GM23338 (cell line): ENCODE data around the gene PACSIN3. TPM values are rescaled to one million over a fixed set of nuclear protein-coding genes. Genes with fewer than 3 reads are reported as not detected.

Experiments
- ATAC-seq: fragments of 200-7000 bp; cut with Tn5 transposase; 3 replicates; pipeline ENCODE4 v1.9.1; 2020
- DNase-seq: peaks from one replicate; pipeline ENCODE4 v3.0.0-alpha.2; 2015; ENCODE audit warnings: low spot score
- H2AFZ ChIP-seq: fragments of 200-600 bp; sonication (generic); 2 replicates; pipeline ENCODE4 v1.8.0; 2016; ENCODE audit warnings: antibody characterized with exemption, mild to moderate bottlenecking, moderate library complexity
- H3F3A ChIP-seq: fragments of 200-600 bp; sonication (generic); replicated peaks from 2 replicates; pipeline ENCODE4 v1.8.0; 2017; ENCODE audit warnings: antibody characterized with exemption, mixed run types, low read depth
- H3K27ac ChIP-seq: fragments of 200-600 bp; sonication (generic); 2 replicates; pipeline ENCODE4 v1.6.1; 2016; ENCODE audit warnings: low read depth
- H3K27me3 ChIP-seq: fragments of 200-600 bp; sonication (generic); 2 replicates; pipeline ENCODE4 v1.8.0; 2016; ENCODE audit warnings: mild to moderate bottlenecking, mixed run types, moderate library complexity; ENCODE audit not compliant: insufficient read depth
- H3K36me3 ChIP-seq: fragments of 200-600 bp; sonication (generic); 2 replicates; pipeline ENCODE4 v1.8.0; 2016; ENCODE audit warnings: mild to moderate bottlenecking; ENCODE audit not compliant: insufficient read depth
- H3K4me1 ChIP-seq: fragments of 200-600 bp; sonication (generic); 2 replicates; pipeline ENCODE4 v1.8.0; 2016; ENCODE audit warnings: mild to moderate bottlenecking, moderate library complexity; ENCODE audit not compliant: insufficient read depth
- H3K4me2 ChIP-seq: fragments of 200-600 bp; sonication (generic); 2 replicates; pipeline ENCODE4 v1.7.1; 2017; ENCODE audit warnings: mixed run types
- H3K4me3 ChIP-seq: fragments of 200-600 bp; sonication (generic); 2 replicates; pipeline ENCODE4 v1.6.1; 2016; ENCODE audit warnings: mixed run types
- H3K79me2 ChIP-seq: fragments of 200-600 bp; sonication (generic); replicated peaks from 2 replicates; pipeline ENCODE4 v1.8.0; 2017; ENCODE audit warnings: mild to moderate bottlenecking; ENCODE audit not compliant: insufficient read depth
- H3K9me2 ChIP-seq: fragments of 200-600 bp; sonication (generic); 2 replicates; pipeline ENCODE4 v1.8.0; 2017; ENCODE audit not compliant: insufficient read depth
- H4K20me1 ChIP-seq: fragments of 200-600 bp; sonication (generic); replicated peaks from 2 replicates; pipeline ENCODE4 v1.8.0; 2017; ENCODE audit warnings: mild to moderate bottlenecking; ENCODE audit not compliant: insufficient read depth
- H3K27ac Mint-ChIP-seq: 2 replicates; pipeline ENCODE4 v1.8.0; 2020; ENCODE audit warnings: inconsistent platforms, mild to moderate bottlenecking, moderate library complexity, mixed read lengths
- H3K27me3 Mint-ChIP-seq: 3 replicates; pipeline ENCODE4 v1.8.0; 2022; ENCODE audit warnings: low read depth, mild to moderate bottlenecking, moderate library complexity, mixed read lengths, inconsistent platforms; ENCODE audit not compliant: insufficient read depth, poor library complexity
- H3K36me3 Mint-ChIP-seq: 3 replicates; pipeline ENCODE4 v1.8.0; 2021; ENCODE audit warnings: low read depth, mild to moderate bottlenecking, inconsistent platforms, moderate library complexity, mixed read lengths
- H3K4me1 Mint-ChIP-seq: 3 replicates; pipeline ENCODE4 v1.8.0; 2020; ENCODE audit warnings: mild to moderate bottlenecking, inconsistent platforms, mixed read lengths
- H3K4me3 Mint-ChIP-seq: 3 replicates; pipeline ENCODE4 v1.8.0; 2021; ENCODE audit warnings: moderate library complexity, mild to moderate bottlenecking, inconsistent platforms, mixed read lengths
- H3K9me3 Mint-ChIP-seq: 3 replicates; pipeline ENCODE4 v1.8.0; 2020; ENCODE audit warnings: moderate library complexity, mild to moderate bottlenecking, inconsistent platforms, mixed read lengths
- CREB1 ChIP-seq: fragments of 250-450 bp; sonication (Bioruptor Pico); IDR thresholded peaks from 2 replicates; pipeline ENCODE4 v1.5.0; 2020; ENCODE audit warnings: low read depth, mild to moderate bottlenecking, moderate library complexity
- EZH2 ChIP-seq: fragments of 200-600 bp; sonication (generic); IDR thresholded peaks from one replicate; pipeline ENCODE4 v1.8.0; 2017; ENCODE audit warnings: antibody characterized with exemption, mild to moderate bottlenecking, low read depth; ENCODE audit not compliant: unreplicated experiment
- EZH2phosphoT487 ChIP-seq: fragments of 200-600 bp; sonication (generic); IDR thresholded peaks from one replicate; pipeline ENCODE4 v1.8.1; 2018; ENCODE audit warnings: antibody characterized with exemption; ENCODE audit not compliant: unreplicated experiment
- NANOG ChIP-seq: IDR thresholded peaks from 2 replicates; pipeline ENCODE4 v1.6.1; 2016; ENCODE audit warnings: antibody characterized with exemption, borderline replicate concordance
- POLR2AphosphoS5 ChIP-seq: IDR thresholded peaks from 2 replicates; pipeline ENCODE4 v1.6.1; 2016; ENCODE audit warnings: antibody characterized with exemption, low read depth
- STAT1 ChIP-seq: IDR thresholded peaks from one replicate; pipeline ENCODE4 v1.6.1; 2016; ENCODE audit warnings: antibody characterized with exemption; ENCODE audit not compliant: unreplicated experiment
- ZNF114 ChIP-seq: fragments of 250-450 bp; sonication (Bioruptor Pico); IDR thresholded peaks from 2 replicates; pipeline ENCODE4 v1.5.0; 2020; ENCODE audit warnings: mild to moderate bottlenecking, moderate library complexity
- polyA plus RNA-seq: library from polyadenylated mRNA; unstranded; fragments of >200 nt; fragmentation: Nextera tagmentation; extraction: Ambion mirVana; gene quantifications from 2 replicates; pipeline ENCODE4 v1.2.1, GENCODE V29; 2016
- total RNA-seq: library from RNA; depleted of rRNA; stranded (reverse); fragments of >200 nt; shearing (Covaris generic); gene quantifications from 2 replicates; pipeline ENCODE4 v1.2.3, GENCODE V29; 2014
- TF ChIP-seq, protein P1 (sequence below): IDR thresholded peaks from one replicate; pipeline ENCODE4 v1.6.1; 2018; ENCODE audit warnings: antibody characterized with exemption; ENCODE audit not compliant: unreplicated experiment
- TF ChIP-seq, protein P2 (sequence below), 2 experiments: fragments of 200-600 bp in 1 of 2; sonication (generic) in 1 of 2; conservative IDR thresholded peaks; 2 replicates each; pipeline versions ENCODE4 v1.5.1 to v1.6.1; 2016 to 2017; ENCODE audit warnings: antibody characterized with exemption in 2 of 2, low read depth in 2 of 2, mild to moderate bottlenecking in 2 of 2, moderate library complexity in 1 of 2
- TF ChIP-seq, protein P3 (sequence below): fragments of 250-450 bp; sonication (Bioruptor Pico); IDR thresholded peaks from 2 replicates; pipeline ENCODE4 v1.5.0; 2020; ENCODE audit warnings: mild to moderate bottlenecking, moderate library complexity

PACSIN3 gene
- total and polyA plus RNA-seq, 2 experiments from 2014 or later: 39.6 to 72.1 TPM

DNA sequence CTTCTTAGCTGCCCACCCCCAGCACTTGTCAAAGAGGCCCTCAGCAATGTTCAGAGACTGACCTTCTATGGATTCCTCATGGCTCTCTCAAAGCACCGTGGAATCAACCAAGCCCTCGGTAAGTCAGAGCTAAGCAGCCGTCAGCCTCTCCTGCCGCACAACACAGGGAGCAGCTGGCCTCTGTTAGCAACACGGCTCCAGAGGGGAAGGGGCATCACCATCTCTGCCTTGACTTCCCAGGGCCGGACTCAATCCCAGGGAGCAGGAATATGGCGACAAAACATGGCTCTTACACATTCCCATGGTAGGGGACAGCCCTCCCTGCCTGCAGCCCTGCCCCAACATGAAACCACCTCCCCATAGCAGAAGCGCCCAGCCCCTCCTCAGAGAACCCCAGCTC lies 28.4 kb downstream of the PACSIN3 start (continued):
- TF ChIP-seq, protein P1, sequence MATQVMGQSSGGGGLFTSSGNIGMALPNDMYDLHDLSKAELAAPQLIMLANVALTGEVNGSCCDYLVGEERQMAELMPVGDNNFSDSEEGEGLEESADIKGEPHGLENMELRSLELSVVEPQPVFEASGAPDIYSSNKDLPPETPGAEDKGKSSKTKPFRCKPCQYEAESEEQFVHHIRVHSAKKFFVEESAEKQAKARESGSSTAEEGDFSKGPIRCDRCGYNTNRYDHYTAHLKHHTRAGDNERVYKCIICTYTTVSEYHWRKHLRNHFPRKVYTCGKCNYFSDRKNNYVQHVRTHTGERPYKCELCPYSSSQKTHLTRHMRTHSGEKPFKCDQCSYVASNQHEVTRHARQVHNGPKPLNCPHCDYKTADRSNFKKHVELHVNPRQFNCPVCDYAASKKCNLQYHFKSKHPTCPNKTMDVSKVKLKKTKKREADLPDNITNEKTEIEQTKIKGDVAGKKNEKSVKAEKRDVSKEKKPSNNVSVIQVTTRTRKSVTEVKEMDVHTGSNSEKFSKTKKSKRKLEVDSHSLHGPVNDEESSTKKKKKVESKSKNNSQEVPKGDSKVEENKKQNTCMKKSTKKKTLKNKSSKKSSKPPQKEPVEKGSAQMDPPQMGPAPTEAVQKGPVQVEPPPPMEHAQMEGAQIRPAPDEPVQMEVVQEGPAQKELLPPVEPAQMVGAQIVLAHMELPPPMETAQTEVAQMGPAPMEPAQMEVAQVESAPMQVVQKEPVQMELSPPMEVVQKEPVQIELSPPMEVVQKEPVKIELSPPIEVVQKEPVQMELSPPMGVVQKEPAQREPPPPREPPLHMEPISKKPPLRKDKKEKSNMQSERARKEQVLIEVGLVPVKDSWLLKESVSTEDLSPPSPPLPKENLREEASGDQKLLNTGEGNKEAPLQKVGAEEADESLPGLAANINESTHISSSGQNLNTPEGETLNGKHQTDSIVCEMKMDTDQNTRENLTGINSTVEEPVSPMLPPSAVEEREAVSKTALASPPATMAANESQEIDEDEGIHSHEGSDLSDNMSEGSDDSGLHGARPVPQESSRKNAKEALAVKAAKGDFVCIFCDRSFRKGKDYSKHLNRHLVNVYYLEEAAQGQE: no peak
- TF ChIP-seq EZH2phosphoT487: no peak

DNA sequence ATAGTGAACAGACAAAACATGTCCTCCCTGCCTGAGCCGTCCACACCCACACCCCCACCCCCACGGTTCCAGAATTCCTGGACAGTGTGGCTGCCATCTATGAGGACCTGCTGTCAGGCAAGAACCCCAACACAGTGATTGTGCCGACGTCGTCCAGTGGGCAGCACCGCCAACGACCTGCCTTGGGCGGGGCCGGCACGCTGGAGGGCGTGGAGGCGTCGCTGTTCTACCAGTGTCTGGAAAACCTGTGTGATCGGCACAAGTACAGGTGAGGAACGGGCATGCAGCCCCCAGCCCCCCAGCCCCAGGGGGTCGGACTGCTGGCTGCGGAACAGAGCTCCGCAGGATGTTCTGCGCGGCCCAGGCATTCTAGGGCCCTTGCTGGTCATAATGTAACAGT lies 29.3 kb downstream of the PACSIN3 start:
- Mint-ChIP-seq H3K27me3 (peaks cover 9% of the 10 kb centered on the region), H3K4me1 (peaks cover 21% of the 10 kb centered on the region), H3K4me3 (no peak overlapping the region), H3K27ac (no peak overlapping the region), H3K36me3 (no peaks in the 10 kb centered on the region; the same call in 1 of the 3 replicates), H3K9me3 (no peaks in the 10 kb centered on the region)
- no peak overlapping the region for H3K4me3 ChIP-seq
- no peaks in the 10 kb centered on the region for H3K9me2 ChIP-seq
- no peak overlapping the region for H2AFZ ChIP-seq
- no peaks in the 10 kb centered on the region for H3K36me3 ChIP-seq
- no peak overlapping the region for H3K4me2 ChIP-seq
- H3F3A ChIP-seq: peaks cover 3% of the 10 kb centered on the region
- H3K79me2 ChIP-seq: no peaks in the 10 kb centered on the region
- H3K27ac ChIP-seq: no peak overlapping the region
- no peaks in the 10 kb centered on the region for H3K27me3 ChIP-seq
- no peaks in the 10 kb centered on the region; the same call in 1 of the 2 replicates for H4K20me1 ChIP-seq
- no peak for ATAC-seq
- DNase-seq: no peak
- peaks cover 9% of the 10 kb centered on the region for H3K4me1 ChIP-seq
- TF ChIP-seq, protein P1: no peak
- TF ChIP-seq ZNF114 (CRISPR knock-in tag) (no peak), NANOG (no peak), CREB1 (CRISPR knock-in tag) (no peak), STAT1 (no peak), EZH2 (no peak), EZH2phosphoT487 (no peak), POLR2AphosphoS5 (no peak)
- TF ChIP-seq, protein P2, sequence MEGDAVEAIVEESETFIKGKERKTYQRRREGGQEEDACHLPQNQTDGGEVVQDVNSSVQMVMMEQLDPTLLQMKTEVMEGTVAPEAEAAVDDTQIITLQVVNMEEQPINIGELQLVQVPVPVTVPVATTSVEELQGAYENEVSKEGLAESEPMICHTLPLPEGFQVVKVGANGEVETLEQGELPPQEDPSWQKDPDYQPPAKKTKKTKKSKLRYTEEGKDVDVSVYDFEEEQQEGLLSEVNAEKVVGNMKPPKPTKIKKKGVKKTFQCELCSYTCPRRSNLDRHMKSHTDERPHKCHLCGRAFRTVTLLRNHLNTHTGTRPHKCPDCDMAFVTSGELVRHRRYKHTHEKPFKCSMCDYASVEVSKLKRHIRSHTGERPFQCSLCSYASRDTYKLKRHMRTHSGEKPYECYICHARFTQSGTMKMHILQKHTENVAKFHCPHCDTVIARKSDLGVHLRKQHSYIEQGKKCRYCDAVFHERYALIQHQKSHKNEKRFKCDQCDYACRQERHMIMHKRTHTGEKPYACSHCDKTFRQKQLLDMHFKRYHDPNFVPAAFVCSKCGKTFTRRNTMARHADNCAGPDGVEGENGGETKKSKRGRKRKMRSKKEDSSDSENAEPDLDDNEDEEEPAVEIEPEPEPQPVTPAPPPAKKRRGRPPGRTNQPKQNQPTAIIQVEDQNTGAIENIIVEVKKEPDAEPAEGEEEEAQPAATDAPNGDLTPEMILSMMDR (conservative IDR thresholded peaks at IDR 0.05; ENCODE audit: low read depth in 2 of 2): no peak
- TF ChIP-seq, protein P3, sequence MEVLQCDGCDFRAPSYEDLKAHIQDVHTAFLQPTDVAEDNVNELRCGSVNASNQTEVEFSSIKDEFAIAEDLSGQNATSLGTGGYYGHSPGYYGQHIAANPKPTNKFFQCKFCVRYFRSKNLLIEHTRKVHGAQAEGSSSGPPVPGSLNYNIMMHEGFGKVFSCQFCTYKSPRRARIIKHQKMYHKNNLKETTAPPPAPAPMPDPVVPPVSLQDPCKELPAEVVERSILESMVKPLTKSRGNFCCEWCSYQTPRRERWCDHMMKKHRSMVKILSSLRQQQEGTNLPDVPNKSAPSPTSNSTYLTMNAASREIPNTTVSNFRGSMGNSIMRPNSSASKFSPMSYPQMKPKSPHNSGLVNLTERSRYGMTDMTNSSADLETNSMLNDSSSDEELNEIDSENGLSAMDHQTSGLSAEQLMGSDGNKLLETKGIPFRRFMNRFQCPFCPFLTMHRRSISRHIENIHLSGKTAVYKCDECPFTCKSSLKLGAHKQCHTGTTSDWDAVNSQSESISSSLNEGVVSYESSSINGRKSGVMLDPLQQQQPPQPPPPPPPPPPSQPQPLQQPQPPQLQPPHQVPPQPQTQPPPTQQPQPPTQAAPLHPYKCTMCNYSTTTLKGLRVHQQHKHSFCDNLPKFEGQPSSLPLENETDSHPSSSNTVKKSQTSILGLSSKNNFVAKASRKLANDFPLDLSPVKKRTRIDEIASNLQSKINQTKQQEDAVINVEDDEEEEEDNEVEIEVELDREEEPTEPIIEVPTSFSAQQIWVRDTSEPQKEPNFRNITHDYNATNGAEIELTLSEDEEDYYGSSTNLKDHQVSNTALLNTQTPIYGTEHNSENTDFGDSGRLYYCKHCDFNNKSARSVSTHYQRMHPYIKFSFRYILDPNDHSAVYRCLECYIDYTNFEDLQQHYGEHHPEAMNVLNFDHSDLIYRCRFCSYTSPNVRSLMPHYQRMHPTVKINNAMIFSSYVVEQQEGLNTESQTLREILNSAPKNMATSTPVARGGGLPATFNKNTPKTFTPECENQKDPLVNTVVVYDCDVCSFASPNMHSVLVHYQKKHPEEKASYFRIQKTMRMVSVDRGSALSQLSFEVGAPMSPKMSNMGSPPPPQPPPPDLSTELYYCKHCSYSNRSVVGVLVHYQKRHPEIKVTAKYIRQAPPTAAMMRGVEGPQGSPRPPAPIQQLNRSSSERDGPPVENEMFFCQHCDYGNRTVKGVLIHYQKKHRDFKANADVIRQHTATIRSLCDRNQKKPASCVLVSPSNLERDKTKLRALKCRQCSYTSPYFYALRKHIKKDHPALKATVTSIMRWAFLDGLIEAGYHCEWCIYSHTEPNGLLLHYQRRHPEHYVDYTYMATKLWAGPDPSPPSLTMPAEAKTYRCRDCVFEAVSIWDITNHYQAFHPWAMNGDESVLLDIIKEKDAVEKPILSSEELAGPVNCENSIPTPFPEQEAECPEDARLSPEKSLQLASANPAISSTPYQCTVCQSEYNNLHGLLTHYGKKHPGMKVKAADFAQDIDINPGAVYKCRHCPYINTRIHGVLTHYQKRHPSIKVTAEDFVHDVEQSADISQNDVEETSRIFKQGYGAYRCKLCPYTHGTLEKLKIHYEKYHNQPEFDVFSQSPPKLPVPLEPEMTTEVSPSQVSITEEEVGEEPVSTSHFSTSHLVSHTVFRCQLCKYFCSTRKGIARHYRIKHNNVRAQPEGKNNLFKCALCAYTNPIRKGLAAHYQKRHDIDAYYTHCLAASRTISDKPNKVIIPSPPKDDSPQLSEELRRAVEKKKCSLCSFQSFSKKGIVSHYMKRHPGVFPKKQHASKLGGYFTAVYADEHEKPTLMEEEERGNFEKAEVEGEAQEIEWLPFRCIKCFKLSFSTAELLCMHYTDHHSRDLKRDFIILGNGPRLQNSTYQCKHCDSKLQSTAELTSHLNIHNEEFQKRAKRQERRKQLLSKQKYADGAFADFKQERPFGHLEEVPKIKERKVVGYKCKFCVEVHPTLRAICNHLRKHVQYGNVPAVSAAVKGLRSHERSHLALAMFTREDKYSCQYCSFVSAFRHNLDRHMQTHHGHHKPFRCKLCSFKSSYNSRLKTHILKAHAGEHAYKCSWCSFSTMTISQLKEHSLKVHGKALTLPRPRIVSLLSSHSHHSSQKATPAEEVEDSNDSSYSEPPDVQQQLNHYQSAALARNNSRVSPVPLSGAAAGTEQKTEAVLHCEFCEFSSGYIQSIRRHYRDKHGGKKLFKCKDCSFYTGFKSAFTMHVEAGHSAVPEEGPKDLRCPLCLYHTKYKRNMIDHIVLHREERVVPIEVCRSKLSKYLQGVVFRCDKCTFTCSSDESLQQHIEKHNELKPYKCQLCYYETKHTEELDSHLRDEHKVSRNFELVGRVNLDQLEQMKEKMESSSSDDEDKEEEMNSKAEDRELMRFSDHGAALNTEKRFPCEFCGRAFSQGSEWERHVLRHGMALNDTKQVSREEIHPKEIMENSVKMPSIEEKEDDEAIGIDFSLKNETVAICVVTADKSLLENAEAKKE: no peak
